AG09319 (cell line): ENCODE data around the gene DUSP22.

ENCODE experiments used
- DNase-seq: peaks from one replicate; pipeline ENCODE4 v3.0.0-alpha.2; 2010; ENCODE audit warnings: low read depth; ENCODE audit errors: extremely low read depth
- CTCF ChIP-seq: IDR thresholded peaks from 2 replicates; pipeline ENCODE4 v1.5.1; 2011; ENCODE audit warnings: low read depth, mild to moderate bottlenecking, inconsistent platforms, low read length, moderate library complexity

The DUSP22 gene

GRCh38 chr6:334536-335510 is 42.5 kb downstream of the DUSP22 start:
- TF ChIP-seq CTCF: no peak
- DNase-seq: no peak

- no peak for DNase-seq
- no peak for TF ChIP-seq CTCF
Observed at GRCh38 chr6:335572-335971, 43.3 kb downstream of the DUSP22 start.

- TF ChIP-seq CTCF: no peak
- no peak for DNase-seq
Observed at GRCh38 chr6:336159-337114, 44.1 kb downstream of the DUSP22 start.

- TF ChIP-seq CTCF: no peak
- DNase-seq: no peak
Observed at GRCh38 chr6:337805-338368, 45.6 kb downstream of the DUSP22 start.

GRCh38 chr6:338815-339262 is 46.6 kb downstream of the DUSP22 start:
- no peak for TF ChIP-seq CTCF

GRCh38 chr6:339480-339879 is 47.2 kb downstream of the DUSP22 start:
- no peak for DNase-seq
- TF ChIP-seq CTCF: no peak

More at GRCh38 chr6:338815-339262, 46.6 kb downstream of the DUSP22 start:
- DNase-seq: no peak
